ENCODE results near the gene CNGA3. TPM values are rescaled to one million over a fixed set of nuclear protein-coding genes. Genes with fewer than 3 reads are reported as not detected.
A peak's percentile ranks its signal among the peaks of the same experiment; 100 is the strongest.
"Not testable (repeated sequence)": the region's sequence is repeated elsewhere in the genome, so short reads cannot be mapped to it uniquely, and the experiment has no call there.

Gene CNGA3
- total RNA-seq, 1 donor from 2014 or later: 3.7 TPM

- Mint-ChIP-seq H3K27me3 (no peaks in the 10 kb centered on the region), H3K4me1 (ENCODE audit: unreplicated experiment) (no peaks in the 10 kb centered on the region), H3K4me3 (no peak overlapping the region), H3K9me3 (peaks cover 5% of the 10 kb centered on the region), H3K27ac (no peak overlapping the region), H3K36me3 (no peaks in the 10 kb centered on the region)
- TF ChIP-seq CTCF (conservative IDR thresholded peaks at IDR 0.05): no peak
- DNase-seq (ENCODE audit: extremely low spot score, unreplicated experiment): no peak
Measured at GRCh38 chr2:98434492-98434891, 88.2 kb downstream of the CNGA3 start.

- not testable (repeated sequence) for H3K4me1 Mint-ChIP-seq (ENCODE audit: unreplicated experiment); H3K9me3 Mint-ChIP-seq; H3K4me3 Mint-ChIP-seq; DNase-seq (ENCODE audit: extremely low spot score, unreplicated experiment); H3K27me3 Mint-ChIP-seq; H3K36me3 Mint-ChIP-seq
- peak overlapping the region; percentile 73 for H3K27ac Mint-ChIP-seq
Measured at GRCh38 chr2:98435670-98436069, 89.4 kb downstream of the CNGA3 start.

- Mint-ChIP-seq H3K36me3 (no peaks in the 10 kb centered on the region), H3K9me3 (peaks cover 9% of the 10 kb centered on the region), H3K27ac (no peak overlapping the region), H3K4me3 (no peak overlapping the region), H3K27me3 (no peaks in the 10 kb centered on the region), H3K4me1 (ENCODE audit: unreplicated experiment) (no peaks in the 10 kb centered on the region)
- no peak for TF ChIP-seq CTCF (conservative IDR thresholded peaks at IDR 0.05)
- no peak for DNase-seq (ENCODE audit: extremely low spot score, unreplicated experiment)
Measured at GRCh38 chr2:98436734-98437133, 90.5 kb downstream of the CNGA3 start.

- TF ChIP-seq CTCF (conservative IDR thresholded peaks at IDR 0.05): no peak
- peaks cover 5% of the 10 kb centered on the region for H3K4me1 Mint-ChIP-seq (ENCODE audit: unreplicated experiment)
- peaks cover 4% of the 10 kb centered on the region for H3K9me3 Mint-ChIP-seq
Measured at GRCh38 chr2:98438190-98439133, 92.2 kb downstream of the CNGA3 start.

GRCh38 chr2:98441706-98442450 is 95.6 kb downstream of the CNGA3 start:
- Mint-ChIP-seq H3K9me3 (peaks cover 4% of the 10 kb centered on the region), H3K27ac (no peak overlapping the region), H3K4me1 (ENCODE audit: unreplicated experiment) (peaks cover 21% of the 10 kb centered on the region), H3K36me3 (no peaks in the 10 kb centered on the region), H3K4me3 (peak overlapping the region; percentile 39), H3K27me3 (no peaks in the 10 kb centered on the region)
- DNase-seq (ENCODE audit: extremely low spot score, unreplicated experiment): no peak
- TF ChIP-seq CTCF (conservative IDR thresholded peaks at IDR 0.05): no peak

More at GRCh38 chr2:98438190-98439133, 92.2 kb downstream of the CNGA3 start:
- no peak overlapping the region for H3K27ac Mint-ChIP-seq
- no peak for DNase-seq (ENCODE audit: extremely low spot score, unreplicated experiment)
- H3K36me3 Mint-ChIP-seq: no peaks in the 10 kb centered on the region
- H3K27me3 Mint-ChIP-seq: no peaks in the 10 kb centered on the region
- no peak overlapping the region for H3K4me3 Mint-ChIP-seq

- Mint-ChIP-seq H3K9me3 (peaks cover 4% of the 10 kb centered on the region), H3K27ac (no peak overlapping the region), H3K4me3 (peak overlapping the region; percentile 39), H3K36me3 (no peaks in the 10 kb centered on the region), H3K27me3 (no peaks in the 10 kb centered on the region), H3K4me1 (ENCODE audit: unreplicated experiment) (peaks cover 26% of the 10 kb centered on the region)
- no peak for DNase-seq (ENCODE audit: extremely low spot score, unreplicated experiment)
- no peak for TF ChIP-seq CTCF (conservative IDR thresholded peaks at IDR 0.05)
Measured at GRCh38 chr2:98442488-98442887, 96.2 kb downstream of the CNGA3 start.
